ENCODE data around the gene TTBK2. TPM values are rescaled to one million over a fixed set of nuclear protein-coding genes. Genes with fewer than 3 reads are reported as not detected.

Gene TTBK2
- polyA plus RNA-seq, 1 donor (not counting 4 experiments of a cell fraction or from before 2014, with no cell fraction given): 7.3 TPM

DNA sequence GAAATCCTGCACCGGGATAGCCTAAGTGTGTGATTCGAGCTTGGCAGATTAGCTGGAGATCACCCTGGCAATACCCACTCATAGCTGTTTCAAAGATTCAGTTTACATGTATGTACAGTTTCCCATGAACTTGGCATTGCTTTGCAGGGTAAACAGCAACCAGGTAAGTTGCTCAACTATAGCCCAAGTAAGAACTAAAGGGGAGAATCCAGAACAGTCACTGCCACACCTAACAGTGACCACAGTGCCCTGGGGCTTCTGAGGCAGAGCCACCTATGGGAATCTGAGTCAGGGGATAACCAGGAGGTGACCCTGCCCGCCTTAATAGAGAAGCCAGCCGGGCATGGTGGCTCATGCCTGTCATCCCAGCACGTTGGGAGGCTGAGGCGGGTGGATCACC is 199.6 kb downstream of the TTBK2 start:
- peak; percentile 5 for FAIRE-seq
- dilution Hi-C loops (cut with MboI; ENCODE audit: extremely low pct_ligation_motif_present, low sequenced_read_pairs): no loop called here

DNA sequence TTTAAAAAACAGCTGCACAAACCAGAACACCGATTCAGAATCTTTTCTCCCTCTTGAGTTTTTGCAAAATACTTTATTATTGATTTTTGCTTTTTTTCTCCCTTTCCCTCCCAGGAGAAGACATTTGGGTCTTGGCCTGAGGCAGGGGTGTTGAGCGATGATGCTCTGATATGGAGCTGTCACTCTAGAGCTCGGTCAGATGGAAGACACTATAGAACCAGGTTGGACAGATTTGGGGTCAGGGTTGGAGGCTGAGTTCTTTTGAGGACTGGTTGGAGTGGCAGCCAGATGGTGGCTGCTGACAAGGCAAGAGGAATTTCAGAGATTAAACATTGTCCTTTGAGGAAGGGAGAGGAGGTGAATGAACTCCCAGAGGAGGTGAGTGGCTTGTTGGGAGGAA is 200.5 kb downstream of the TTBK2 start:
- dilution Hi-C loops (cut with MboI; ENCODE audit: extremely low pct_ligation_motif_present, low sequenced_read_pairs): no loop called here
- H3K27me3 ChIP-seq (ENCODE audit: control insufficient read depth, extremely low read depth, insufficient read depth, low read length): no peaks in the 10 kb centered on the region
- H3K27ac ChIP-seq (ENCODE audit: control insufficient read depth, insufficient read depth, low read length): peak overlapping the region; percentile 37
- peaks cover 11 to 12% of the 10 kb centered on the region in 2 experiments for H3K36me3 ChIP-seq (ENCODE audit: control insufficient read depth in 2 of 2, extremely low read depth in 1 of 2, insufficient read depth in 2 of 2, low read length in 2 of 2)
- no peak overlapping the region for H3K4me2 ChIP-seq (ENCODE audit: control insufficient read depth, extremely low read depth, insufficient read depth, low read depth, low read length)
- H2AFZ ChIP-seq (ENCODE audit: control insufficient read depth, low read length): no peak overlapping the region
- no peaks in the 10 kb centered on the region for H3K79me2 ChIP-seq (ENCODE audit: control insufficient read depth, insufficient read depth, low read length)
- TF ChIP-seq, protein P1, sequence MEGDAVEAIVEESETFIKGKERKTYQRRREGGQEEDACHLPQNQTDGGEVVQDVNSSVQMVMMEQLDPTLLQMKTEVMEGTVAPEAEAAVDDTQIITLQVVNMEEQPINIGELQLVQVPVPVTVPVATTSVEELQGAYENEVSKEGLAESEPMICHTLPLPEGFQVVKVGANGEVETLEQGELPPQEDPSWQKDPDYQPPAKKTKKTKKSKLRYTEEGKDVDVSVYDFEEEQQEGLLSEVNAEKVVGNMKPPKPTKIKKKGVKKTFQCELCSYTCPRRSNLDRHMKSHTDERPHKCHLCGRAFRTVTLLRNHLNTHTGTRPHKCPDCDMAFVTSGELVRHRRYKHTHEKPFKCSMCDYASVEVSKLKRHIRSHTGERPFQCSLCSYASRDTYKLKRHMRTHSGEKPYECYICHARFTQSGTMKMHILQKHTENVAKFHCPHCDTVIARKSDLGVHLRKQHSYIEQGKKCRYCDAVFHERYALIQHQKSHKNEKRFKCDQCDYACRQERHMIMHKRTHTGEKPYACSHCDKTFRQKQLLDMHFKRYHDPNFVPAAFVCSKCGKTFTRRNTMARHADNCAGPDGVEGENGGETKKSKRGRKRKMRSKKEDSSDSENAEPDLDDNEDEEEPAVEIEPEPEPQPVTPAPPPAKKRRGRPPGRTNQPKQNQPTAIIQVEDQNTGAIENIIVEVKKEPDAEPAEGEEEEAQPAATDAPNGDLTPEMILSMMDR (optimal IDR thresholded peaks at IDR 0.05 in 1 of 3, IDR thresholded peaks at IDR 0.05 in 1 of 3, conservative IDR thresholded peaks at IDR 0.05 in 1 of 3; ENCODE audit: extremely low read depth in 1 of 3, insufficient read depth in 2 of 3, low read length in 3 of 3): no peak
- no peak for TF ChIP-seq EZH2 (IDR thresholded peaks at IDR 0.05; ENCODE audit: low read length)
- H4K20me1 ChIP-seq (ENCODE audit: control insufficient read depth, extremely low read depth, insufficient read depth, low read length): no peaks in the 10 kb centered on the region
- H3K9ac ChIP-seq (ENCODE audit: control insufficient read depth, extremely low read depth, insufficient read depth, low read length): no peak overlapping the region
- no peak overlapping the region for H3K4me3 ChIP-seq (ENCODE audit: control insufficient read depth in 2 of 3, extremely low read depth in 1 of 3, insufficient read depth in 2 of 3, low read depth in 1 of 3, low read length in 3 of 3)
- H3K9me3 ChIP-seq (ENCODE audit: control insufficient read depth, low read depth, low read length): no peaks in the 10 kb centered on the region
- peaks cover 5% of the 10 kb centered on the region for H3K4me1 ChIP-seq (ENCODE audit: control insufficient read depth, extremely low read depth, insufficient read depth, low read length)
- FAIRE-seq (no peak), DNase-seq (ENCODE audit: low read depth, low spot score) (no peak)
- H3K9me1 ChIP-seq (ENCODE audit: control insufficient read depth, extremely low read depth, insufficient read depth, low read length): no peaks in the 10 kb centered on the region

More for the DNA sequence above, 199.6 kb downstream of the TTBK2 start:
- H3K9ac ChIP-seq (ENCODE audit: control insufficient read depth, extremely low read depth, insufficient read depth, low read length): no peak overlapping the region
- H3K79me2 ChIP-seq (ENCODE audit: control insufficient read depth, insufficient read depth, low read length): no peaks in the 10 kb centered on the region
- H3K36me3 ChIP-seq (ENCODE audit: control insufficient read depth in 2 of 2, extremely low read depth in 1 of 2, insufficient read depth in 2 of 2, low read length in 2 of 2): peaks cover 12 to 17% of the 10 kb centered on the region in 2 experiments
- H3K4me2 ChIP-seq (ENCODE audit: control insufficient read depth, extremely low read depth, insufficient read depth, low read depth, low read length): no peak overlapping the region
- H3K9me3 ChIP-seq (ENCODE audit: control insufficient read depth, low read depth, low read length): no peaks in the 10 kb centered on the region
- H3K4me3 ChIP-seq (ENCODE audit: control insufficient read depth in 2 of 3, extremely low read depth in 1 of 3, insufficient read depth in 2 of 3, low read depth in 1 of 3, low read length in 3 of 3): no peak overlapping the region
- H3K4me1 ChIP-seq (ENCODE audit: control insufficient read depth, extremely low read depth, insufficient read depth, low read length): peaks cover 5% of the 10 kb centered on the region
- H3K27me3 ChIP-seq (ENCODE audit: control insufficient read depth, extremely low read depth, insufficient read depth, low read length): no peaks in the 10 kb centered on the region
- DNase-seq (ENCODE audit: low read depth, low spot score): peak; percentile 62
- no peaks in the 10 kb centered on the region for H3K9me1 ChIP-seq (ENCODE audit: control insufficient read depth, extremely low read depth, insufficient read depth, low read length)
- no peaks in the 10 kb centered on the region for H4K20me1 ChIP-seq (ENCODE audit: control insufficient read depth, extremely low read depth, insufficient read depth, low read length)
- H2AFZ ChIP-seq (ENCODE audit: control insufficient read depth, low read length): no peak overlapping the region
- H3K27ac ChIP-seq (ENCODE audit: control insufficient read depth, insufficient read depth, low read length): peak overlapping the region; percentile 45
- no peak for TF ChIP-seq EZH2 (IDR thresholded peaks at IDR 0.05; ENCODE audit: low read length)
- TF ChIP-seq, protein P1 (optimal IDR thresholded peaks at IDR 0.05 in 1 of 3, IDR thresholded peaks at IDR 0.05 in 1 of 3, conservative IDR thresholded peaks at IDR 0.05 in 1 of 3; ENCODE audit: extremely low read depth in 1 of 3, insufficient read depth in 2 of 3, low read length in 3 of 3): no peak

Data from keratinocyte (primary cell).